Kidney (tissue), 14 donors: Measurements from ENCODE around the gene PCDHGA1. TPM values are rescaled to one million over a fixed set of nuclear protein-coding genes. Genes with fewer than 3 reads are reported as not detected.

Experiments
- DNase-seq, 5 donors: peaks; one replicate each; pipeline ENCODE4 v3.0.0-alpha.2; 2013 to 2020
- FAIRE-seq: peaks from 2 replicates; lab custom pipeline; 2012; peaks lifted over from hg19 to GRCh38; lab: Jason Lieb, UNC
- H3K27ac ChIP-seq, 2 donors: one replicate each; pipeline ENCODE4 v1.7.0; 2013; ENCODE audit warnings: low read depth in 2 of 2, low read length in 2 of 2, inconsistent platforms in 1 of 2
- H3K27me3 ChIP-seq: one replicate; pipeline ENCODE4 v1.7.1; 2013; ENCODE audit warnings: low read length, inconsistent platforms; ENCODE audit not compliant: control insufficient read depth, insufficient read depth
- H3K36me3 ChIP-seq, 3 donors: one replicate each; pipeline versions ENCODE4 v1.7.0 to v1.7.1; 2013; ENCODE audit warnings: low read length in 3 of 3, control low read depth in 1 of 3, inconsistent platforms in 1 of 3; ENCODE audit not compliant: insufficient read depth in 3 of 3, control insufficient read depth in 2 of 3
- H3K4me1 ChIP-seq, 3 donors: one replicate each; pipeline versions ENCODE4 v1.7.0 to v1.7.1; 2013; ENCODE audit warnings: low read length in 3 of 3, inconsistent platforms in 1 of 3, low read depth in 1 of 3; ENCODE audit not compliant: control insufficient read depth in 2 of 3, insufficient read depth in 2 of 3
- H3K4me3 ChIP-seq, 3 donors: one replicate each; pipeline versions ENCODE4 v1.7.0 to v1.8.1; 2013; ENCODE audit warnings: low read length in 3 of 3, control low read depth in 1 of 3, inconsistent platforms in 1 of 3
- H3K9ac ChIP-seq, 3 donors: one replicate each; pipeline versions ENCODE4 v1.7.0 to v1.7.1; 2013; ENCODE audit warnings: low read length in 3 of 3, control low read depth in 1 of 3, inconsistent platforms in 1 of 3
- H3K9me3 ChIP-seq, 3 donors: one replicate each; pipeline versions ENCODE4 v1.7.0 to v1.7.1; 2013; ENCODE audit warnings: low read length in 3 of 3, control low read depth in 1 of 3, inconsistent platforms in 1 of 3; ENCODE audit not compliant: control insufficient read depth in 2 of 3, insufficient read depth in 1 of 3
- intact Hi-C: fragments of 100-400 bp; cut with DNase I; formaldehyde crosslinking; loops from one replicate; pipeline ENCODE4 v1.11.1; 2022
- polyA plus RNA-seq: library from polyadenylated mRNA; stranded (reverse); fragments of 350-450 nt; fragmentation: Illumina TruSeq; extraction: RNeasy Lipid Tissue Mini Kit (QIAGEN cat#74804); gene quantifications from one replicate; pipeline ENCODE4 v1.2.3, GENCODE V29; 2014; ENCODE audit warnings: low read depth, low replicate concordance; ENCODE audit not compliant: insufficient read depth
- total RNA-seq: library from RNA; stranded (reverse); fragmentation: NEBNext Ultra II Directional; extraction: Animal tissue kit (Norgen Biotek cat#: 25700); gene quantifications from one replicate; pipeline ENCODE4 v1.2.1, GENCODE V29; 2021
- TF ChIP-seq, protein P1 (sequence below): IDR thresholded peaks from 3 replicates; pipeline ENCODE4 v1.5.1; 2012; ENCODE audit warnings: mild to moderate bottlenecking, moderate library complexity, borderline replicate concordance; ENCODE audit not compliant: insufficient read depth; ENCODE audit errors: extremely low read depth
- donor health status: control.
- donor health status: control.
- donor health status: control.
- donor health status: control.
- donor health status: control.
- donor health status: DM: yes; HTN: yes; CAD: no.
- donor health status: Normal renal cell carcinoma (clear cell type).

PCDHGA1 gene
- total and polyA plus RNA-seq, 2 donors from 2014 or later: 0.19 to 0.69 TPM

DNA sequence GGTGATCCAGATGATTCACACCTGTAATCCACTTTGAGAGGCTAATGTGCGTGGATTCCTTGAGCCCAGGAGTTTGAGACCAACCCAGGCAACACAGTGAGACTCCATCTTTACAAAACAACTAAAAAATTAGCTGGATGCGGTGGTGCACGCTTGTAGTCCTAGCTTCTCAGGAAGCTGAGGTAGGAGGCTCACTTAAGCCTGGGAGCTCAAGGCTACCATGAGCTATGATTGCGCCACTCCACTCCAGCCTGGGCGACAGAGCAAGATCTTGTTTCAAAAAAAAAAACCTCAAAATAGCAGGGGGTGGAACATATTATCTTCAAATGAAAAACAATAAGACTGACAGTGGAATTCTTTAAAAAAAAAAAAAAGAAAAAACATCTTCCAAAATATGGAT is 217.6 kb downstream of the PCDHGA1 start:
- Histone ChIP-seq H3K36me3 (peaks cover 0 to 4% (median 4%) of the 10 kb centered on the region in 3 donors), H3K27me3 (no peaks in the 10 kb centered on the region), H3K9ac (no peak overlapping the region), H3K4me1 (no peaks in the 10 kb centered on the region), H3K27ac (no peak overlapping the region), H3K4me3 (no peak overlapping the region), H3K9me3 (peaks cover 0 to 11% (median 8%) of the 10 kb centered on the region in 3 donors)
- FAIRE-seq: no peak
- TF ChIP-seq, protein P1, sequence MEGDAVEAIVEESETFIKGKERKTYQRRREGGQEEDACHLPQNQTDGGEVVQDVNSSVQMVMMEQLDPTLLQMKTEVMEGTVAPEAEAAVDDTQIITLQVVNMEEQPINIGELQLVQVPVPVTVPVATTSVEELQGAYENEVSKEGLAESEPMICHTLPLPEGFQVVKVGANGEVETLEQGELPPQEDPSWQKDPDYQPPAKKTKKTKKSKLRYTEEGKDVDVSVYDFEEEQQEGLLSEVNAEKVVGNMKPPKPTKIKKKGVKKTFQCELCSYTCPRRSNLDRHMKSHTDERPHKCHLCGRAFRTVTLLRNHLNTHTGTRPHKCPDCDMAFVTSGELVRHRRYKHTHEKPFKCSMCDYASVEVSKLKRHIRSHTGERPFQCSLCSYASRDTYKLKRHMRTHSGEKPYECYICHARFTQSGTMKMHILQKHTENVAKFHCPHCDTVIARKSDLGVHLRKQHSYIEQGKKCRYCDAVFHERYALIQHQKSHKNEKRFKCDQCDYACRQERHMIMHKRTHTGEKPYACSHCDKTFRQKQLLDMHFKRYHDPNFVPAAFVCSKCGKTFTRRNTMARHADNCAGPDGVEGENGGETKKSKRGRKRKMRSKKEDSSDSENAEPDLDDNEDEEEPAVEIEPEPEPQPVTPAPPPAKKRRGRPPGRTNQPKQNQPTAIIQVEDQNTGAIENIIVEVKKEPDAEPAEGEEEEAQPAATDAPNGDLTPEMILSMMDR: no peak
- intact Hi-C loops: no loop called here
- no peak for DNase-seq

DNA sequence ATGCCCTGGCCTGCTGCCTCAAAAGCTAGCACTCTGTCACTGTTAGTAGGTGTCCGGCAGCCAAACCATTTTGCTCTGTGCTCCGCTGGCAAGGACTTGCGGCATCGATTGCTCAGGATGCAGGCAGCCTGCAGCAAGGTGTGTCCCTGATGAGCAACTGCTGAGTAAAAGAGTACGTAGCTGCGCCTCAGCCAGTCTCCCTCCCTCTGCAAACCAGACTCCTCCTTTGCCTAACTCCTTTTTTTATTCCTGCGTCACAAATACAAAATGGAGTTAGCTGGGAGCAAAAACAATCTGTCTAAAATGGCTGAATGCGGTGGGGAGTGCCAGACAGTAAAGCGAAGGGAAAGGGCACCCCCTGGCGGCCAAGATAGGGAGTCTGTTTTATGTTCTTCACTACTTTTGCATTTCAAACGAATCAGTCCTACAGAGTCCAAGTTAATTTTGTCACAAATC is 227.4 kb downstream of the PCDHGA1 start:
- H3K9me3 ChIP-seq: no peaks in the 10 kb centered on the region
- TF ChIP-seq, protein P1: peak; percentile 80
- FAIRE-seq (peak; percentile 62), DNase-seq (peak; percentile 90 to 97 (median 93))
- H3K9ac ChIP-seq: peak overlapping the region in 2 of 3 donors; percentile 2 to 42
- H3K27me3 ChIP-seq: no peaks in the 10 kb centered on the region
- H3K27ac ChIP-seq: peak overlapping the region; percentile 77 to 79
- intact Hi-C loops: no loop called here
- peaks cover 0 to 2% (median 0%) of the 10 kb centered on the region in 3 donors for H3K36me3 ChIP-seq
- H3K4me3 ChIP-seq: peak overlapping the region; percentile 26 to 58 (median 45)
- H3K4me1 ChIP-seq: peaks cover 2 to 6% (median 5%) of the 10 kb centered on the region in 3 donors

DNA sequence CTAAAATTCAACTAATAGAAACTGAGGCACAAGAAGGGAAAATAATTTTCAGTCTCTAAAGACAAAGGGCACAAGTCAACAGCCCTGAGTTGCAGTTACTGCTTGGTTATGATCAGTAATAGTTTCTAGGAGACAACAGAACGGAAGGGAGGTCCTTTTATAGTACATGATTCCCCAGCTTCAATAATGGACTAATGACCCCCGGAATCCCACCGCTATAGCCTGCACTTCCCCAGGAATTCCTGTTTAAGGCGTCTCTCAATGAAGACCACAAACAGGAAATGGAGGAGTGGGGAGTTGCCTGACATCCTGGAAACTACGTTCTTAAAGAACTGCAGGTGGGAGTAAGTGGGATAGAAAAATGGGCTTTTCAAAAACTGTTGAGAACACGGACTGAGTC is 227.8 kb downstream of the PCDHGA1 start:
- TF ChIP-seq, protein P1: no peak

More for the DNA sequence above, 227.8 kb downstream of the PCDHGA1 start:
- Histone ChIP-seq H3K4me3 (peak overlapping the region in 1 of 3 donors; percentile 58), H3K4me1 (peaks cover 2 to 6% (median 5%) of the 10 kb centered on the region in 3 donors), H3K9ac (peak overlapping the region in 1 of 3 donors; percentile 42), H3K36me3 (peaks cover 0 to 3% (median 0%) of the 10 kb centered on the region in 3 donors), H3K9me3 (no peaks in the 10 kb centered on the region), H3K27me3 (no peaks in the 10 kb centered on the region), H3K27ac (peak overlapping the region; percentile 77 to 79)
- intact Hi-C loops: no loop called here
- FAIRE-seq (no peak), DNase-seq (peak in 1 of 5 donors; percentile 44)
